HepG2 (cell line): ENCODE data around the gene SPATA46.

ENCODE experiments used
- HES4 ChIP-seq: sonication (generic); formaldehyde crosslinking; IDR thresholded peaks from 2 replicates; pipeline ENCODE4 v1.9.0; 2021; ENCODE audit warnings: mild to moderate bottlenecking, missing genetic modification reagents, borderline replicate concordance
- SP1 ChIP-seq, 2 experiments: fragments of 450-650 bp in 1 of 2; sonication (generic) in 1 of 2; formaldehyde crosslinking in 1 of 2; IDR thresholded peaks; 2 replicates each; pipeline versions ENCODE4 v1.4.0 to v1.6.1; 2016 to 2020; ENCODE audit warnings: missing genetic modification reagents in 1 of 2
- TF ChIP-seq, protein P1 (sequence below): sonication (generic); formaldehyde crosslinking; IDR thresholded peaks from 2 replicates; pipeline ENCODE4 v1.5.0; 2020; ENCODE audit warnings: mild to moderate bottlenecking, missing genetic modification reagents, moderate library complexity

DNA sequence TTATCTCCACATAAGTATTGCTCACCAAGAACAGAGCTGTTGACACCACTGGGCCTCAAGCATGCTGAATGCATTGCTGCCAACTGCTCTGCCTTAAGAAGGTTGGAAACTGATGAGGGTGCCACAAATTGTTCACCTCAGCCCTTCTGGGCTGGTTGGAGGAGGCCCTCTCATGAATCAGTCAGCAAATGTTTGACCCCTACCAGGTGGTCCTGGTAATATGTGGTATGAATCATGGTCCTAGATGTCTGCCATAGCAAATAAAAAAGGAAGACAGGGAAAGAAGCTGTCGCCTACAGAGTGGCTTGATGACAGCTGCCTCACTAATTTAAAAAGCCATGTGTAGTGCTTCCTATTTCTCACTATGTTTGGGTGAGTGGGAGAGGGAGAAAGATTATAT is 12.2 kb downstream of the SPATA46 start:
- TF ChIP-seq SP1 (IDR thresholded peaks at IDR 0.05), result no peak
- no peak for TF ChIP-seq SP1 (CRISPR knock-in tag; IDR thresholded peaks at IDR 0.05)
- no peak for TF ChIP-seq HES4 (CRISPR knock-in tag)
- TF ChIP-seq, protein P1, sequence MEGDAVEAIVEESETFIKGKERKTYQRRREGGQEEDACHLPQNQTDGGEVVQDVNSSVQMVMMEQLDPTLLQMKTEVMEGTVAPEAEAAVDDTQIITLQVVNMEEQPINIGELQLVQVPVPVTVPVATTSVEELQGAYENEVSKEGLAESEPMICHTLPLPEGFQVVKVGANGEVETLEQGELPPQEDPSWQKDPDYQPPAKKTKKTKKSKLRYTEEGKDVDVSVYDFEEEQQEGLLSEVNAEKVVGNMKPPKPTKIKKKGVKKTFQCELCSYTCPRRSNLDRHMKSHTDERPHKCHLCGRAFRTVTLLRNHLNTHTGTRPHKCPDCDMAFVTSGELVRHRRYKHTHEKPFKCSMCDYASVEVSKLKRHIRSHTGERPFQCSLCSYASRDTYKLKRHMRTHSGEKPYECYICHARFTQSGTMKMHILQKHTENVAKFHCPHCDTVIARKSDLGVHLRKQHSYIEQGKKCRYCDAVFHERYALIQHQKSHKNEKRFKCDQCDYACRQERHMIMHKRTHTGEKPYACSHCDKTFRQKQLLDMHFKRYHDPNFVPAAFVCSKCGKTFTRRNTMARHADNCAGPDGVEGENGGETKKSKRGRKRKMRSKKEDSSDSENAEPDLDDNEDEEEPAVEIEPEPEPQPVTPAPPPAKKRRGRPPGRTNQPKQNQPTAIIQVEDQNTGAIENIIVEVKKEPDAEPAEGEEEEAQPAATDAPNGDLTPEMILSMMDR, result no peak
